ENCODE measurements around the gene PHF20. TPM values are rescaled to one million over a fixed set of nuclear protein-coding genes. Genes with fewer than 3 reads are reported as not detected.
"Not testable (repeated sequence)": the region's sequence is repeated elsewhere in the genome, so short reads cannot be mapped to it uniquely, and the experiment has no call there.

Gene PHF20
- total and polyA plus RNA-seq, 2 donors (not counting 3 experiments of a cell fraction or from before 2014, with no cell fraction given), result 25.0 to 45.8 TPM

GRCh38 chr20:35881676-35882075, 109.9 kb downstream of the PHF20 start:
- no TSS peak for BruUV-seq (replicated peaks)
- CTCF ChIA-PET, result interaction anchor here (1.3 kb wide), 1 partner anchor 139 kb away, joined by 4 read pairs; no protein-coding TSS in a partner anchor
- Histone ChIP-seq H3K9me1 (replicated peaks; ENCODE audit: control insufficient read depth, extremely low read depth, insufficient read depth, low read length) (no peaks in the 10 kb centered on the region), H3K4me2 (ENCODE audit: insufficient read depth, low read length) (no peak overlapping the region), H3K9me3 (replicated peaks; ENCODE audit: control insufficient read depth, insufficient read depth, low read length) (no peaks in the 10 kb centered on the region), H4K20me1 (replicated peaks; ENCODE audit: control insufficient read depth, extremely low read depth, insufficient read depth, low read length) (no peaks in the 10 kb centered on the region), H3K27ac (ENCODE audit: insufficient read depth, low read depth, low read length) (no peak overlapping the region), H2AFZ (ENCODE audit: low read depth, low read length) (no peak overlapping the region), H3K9ac (replicated peaks; ENCODE audit: extremely low read depth, insufficient read depth, low read length) (no peak overlapping the region), H3K36me3 (ENCODE audit: control insufficient read depth in 2 of 2, extremely low read depth in 1 of 2, insufficient read depth in 2 of 2, low read length in 2 of 2) (peaks cover 3 to 4% of the 10 kb centered on the region in 2 experiments), H3K27me3 (ENCODE audit: control insufficient read depth in 2 of 2, insufficient read depth in 2 of 2, low read length in 2 of 2) (no peaks in the 10 kb centered on the region), H3K4me1 (ENCODE audit: control insufficient read depth, extremely low read depth, insufficient read depth, low read length) (peaks cover 13% of the 10 kb centered on the region), H3K4me3 (replicated peaks in 1 of 3; ENCODE audit: insufficient read depth in 1 of 3, low read depth in 1 of 3, low read length in 3 of 3) (no peak overlapping the region), H3K79me2 (ENCODE audit: control insufficient read depth, insufficient read depth, low read length) (peaks cover 5% of the 10 kb centered on the region)
- POLR2A ChIA-PET, result no interaction called here
- FAIRE-seq, result no peak
- intact Hi-C loops (cut with micrococcal nuclease) (no loop called here), dilution Hi-C loops (cut with MboI; ENCODE audit: extremely low pct_ligation_motif_present, low sequenced_read_pairs) (no loop called here)
- DNase-seq (ENCODE audit: low read depth, low spot score), result no peak
- TF ChIP-seq GATA2 (IDR thresholded peaks at IDR 0.05; ENCODE audit: insufficient read depth, insufficient read length, low read depth, low read length) (no peak), MAX (IDR thresholded peaks at IDR 0.05; ENCODE audit: insufficient read depth, insufficient read length) (no peak), FOS (IDR thresholded peaks at IDR 0.05; ENCODE audit: borderline replicate concordance, insufficient read depth, low read length) (no peak), EZH2 (IDR thresholded peaks at IDR 0.05; ENCODE audit: borderline replicate concordance, low read depth, low read length, severe bottlenecking) (no peak), MYC (IDR thresholded peaks at IDR 0.05; ENCODE audit: low read depth, low read length) (no peak), POLR2A (IDR thresholded peaks at IDR 0.05; ENCODE audit: low read depth, low read length) (no peak)
- TF ChIP-seq, protein P1, sequence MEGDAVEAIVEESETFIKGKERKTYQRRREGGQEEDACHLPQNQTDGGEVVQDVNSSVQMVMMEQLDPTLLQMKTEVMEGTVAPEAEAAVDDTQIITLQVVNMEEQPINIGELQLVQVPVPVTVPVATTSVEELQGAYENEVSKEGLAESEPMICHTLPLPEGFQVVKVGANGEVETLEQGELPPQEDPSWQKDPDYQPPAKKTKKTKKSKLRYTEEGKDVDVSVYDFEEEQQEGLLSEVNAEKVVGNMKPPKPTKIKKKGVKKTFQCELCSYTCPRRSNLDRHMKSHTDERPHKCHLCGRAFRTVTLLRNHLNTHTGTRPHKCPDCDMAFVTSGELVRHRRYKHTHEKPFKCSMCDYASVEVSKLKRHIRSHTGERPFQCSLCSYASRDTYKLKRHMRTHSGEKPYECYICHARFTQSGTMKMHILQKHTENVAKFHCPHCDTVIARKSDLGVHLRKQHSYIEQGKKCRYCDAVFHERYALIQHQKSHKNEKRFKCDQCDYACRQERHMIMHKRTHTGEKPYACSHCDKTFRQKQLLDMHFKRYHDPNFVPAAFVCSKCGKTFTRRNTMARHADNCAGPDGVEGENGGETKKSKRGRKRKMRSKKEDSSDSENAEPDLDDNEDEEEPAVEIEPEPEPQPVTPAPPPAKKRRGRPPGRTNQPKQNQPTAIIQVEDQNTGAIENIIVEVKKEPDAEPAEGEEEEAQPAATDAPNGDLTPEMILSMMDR (IDR thresholded peaks at IDR 0.05; ENCODE audit: extremely low read depth in 1 of 2, insufficient read depth in 1 of 2, low read depth in 1 of 2, low read length in 2 of 2), result no peak

- DNase-seq (ENCODE audit: low read depth, low spot score); H2AFZ ChIP-seq (ENCODE audit: low read depth, low read length); H3K9me1 ChIP-seq (replicated peaks; ENCODE audit: control insufficient read depth, extremely low read depth, insufficient read depth, low read length); H3K4me3 ChIP-seq (replicated peaks in 1 of 3; ENCODE audit: insufficient read depth in 1 of 3, low read depth in 1 of 3, low read length in 3 of 3); H3K4me2 ChIP-seq (ENCODE audit: insufficient read depth, low read length); BruUV-seq (replicated peaks); POLR2A ChIA-PET; H3K27me3 ChIP-seq (ENCODE audit: control insufficient read depth in 2 of 2, insufficient read depth in 2 of 2, low read length in 2 of 2); dilution Hi-C loops (cut with MboI; ENCODE audit: extremely low pct_ligation_motif_present, low sequenced_read_pairs); H3K36me3 ChIP-seq (ENCODE audit: control insufficient read depth in 2 of 2, extremely low read depth in 1 of 2, insufficient read depth in 2 of 2, low read length in 2 of 2); H4K20me1 ChIP-seq (replicated peaks; ENCODE audit: control insufficient read depth, extremely low read depth, insufficient read depth, low read length); H3K79me2 ChIP-seq (ENCODE audit: control insufficient read depth, insufficient read depth, low read length); H3K9me3 ChIP-seq (replicated peaks; ENCODE audit: control insufficient read depth, insufficient read depth, low read length); intact Hi-C loops (cut with micrococcal nuclease); FAIRE-seq: not testable (repeated sequence)
- Histone ChIP-seq H3K27ac (ENCODE audit: insufficient read depth, low read depth, low read length) (peak overlapping the region; percentile 95), H3K9ac (replicated peaks; ENCODE audit: extremely low read depth, insufficient read depth, low read length) (peak overlapping the region; percentile 81), H3K4me1 (ENCODE audit: control insufficient read depth, extremely low read depth, insufficient read depth, low read length) (peaks cover 13% of the 10 kb centered on the region)
- CTCF ChIA-PET, result interaction anchor here (1.1 to 2.4 kb wide), 3 partner anchors 8 to 371 kb away, joined by 4 to 12 read pairs (median 7); no protein-coding TSS in a partner anchor
Measured at GRCh38 chr20:35882427-35883161, 110.8 kb downstream of the PHF20 start.
